Tibial nerve (tissue), 4 donors: Measurements from ENCODE around the gene M1AP. TPM values are rescaled to one million over a fixed set of nuclear protein-coding genes. Genes with fewer than 3 reads are reported as not detected.

Source experiments
- DNase-seq, 2 donors: peaks; one replicate each; pipeline ENCODE4 v3.0.0-alpha.2; 2019; ENCODE audit warnings: low spot score in 2 of 2
- H3K27ac ChIP-seq, 4 donors: fragments of 200-600 bp; sonication (generic) in 3 of 4; one replicate each; pipeline ENCODE4 v1.5.1; 2017 to 2019; ENCODE audit warnings: mild to moderate bottlenecking in 1 of 4
- H3K27me3 ChIP-seq, 2 donors: fragments of 200-600 bp; sonication (generic) in 1 of 2; one replicate each; pipeline versions ENCODE4 v1.5.1 to v1.6.0; 2017 to 2019
- H3K36me3 ChIP-seq, 3 donors: fragments of 200-600 bp; sonication (generic); one replicate each; pipeline ENCODE4 v1.5.1; 2018 to 2019
- H3K4me1 ChIP-seq, 4 donors: fragments of 200-600 bp; sonication (generic) in 3 of 4; one replicate each; pipeline ENCODE4 v1.5.1; 2017 to 2019
- H3K4me3 ChIP-seq, 4 donors: fragments of 200-600 bp; sonication (generic) in 3 of 4; one replicate each; pipeline ENCODE4 v1.5.1; 2017 to 2019; ENCODE audit warnings: mild to moderate bottlenecking in 1 of 4, moderate library complexity in 1 of 4
- H3K9me3 ChIP-seq, 4 donors: fragments of 200-600 bp; sonication (generic) in 3 of 4; one replicate each; pipeline ENCODE4 v1.5.1; 2017 to 2019
- CTCF ChIP-seq, 5 experiments: fragments of 200-600 bp in 3 of 5; fragments of 450-650 bp in 2 of 5; sonication (generic) in 3 of 5; IDR thresholded peaks; one replicate each; pipeline ENCODE4 v1.5.1; 2016 to 2019; ENCODE audit warnings: antibody characterized with exemption in 5 of 5, mild to moderate bottlenecking in 3 of 5, moderate library complexity in 2 of 5
- EP300 ChIP-seq, 2 donors: sonication (generic); formaldehyde crosslinking; IDR thresholded peaks; one replicate each; pipeline ENCODE4 v1.6.1; 2017; ENCODE audit warnings: antibody characterized with exemption in 2 of 2, mild to moderate bottlenecking in 1 of 2
- POLR2A ChIP-seq, 2 donors: fragments of 450-650 bp; IDR thresholded peaks; one replicate each; pipeline ENCODE4 v1.6.1; 2017; ENCODE audit warnings: antibody characterized with exemption in 2 of 2, mild to moderate bottlenecking in 2 of 2, moderate library complexity in 2 of 2
- WGBS, 2 donors: methylation state at CpG; one replicate each; pipeline ENCODE4 v1.1.5; 2018; 5-methylcytosine and 5-hydroxymethylcytosine counted together
- total RNA-seq, 4 donors: library from RNA; depleted of rRNA; stranded (reverse); fragments of >200 nt; gene quantifications; one replicate each; pipeline ENCODE4 v1.1.0, GENCODE V29; 2016

Gene M1AP
- total RNA-seq, 4 donors from 2014 or later, result 0.21 TPM; not detected in 3

- H3K36me3 ChIP-seq, result no peaks in the 10 kb centered on the region
- H3K4me3 ChIP-seq, result no peak overlapping the region
- H3K4me1 ChIP-seq, result peaks cover 0 to 6% (median 2%) of the 10 kb centered on the region in 4 donors
- 74 to 83% methylated on average over 7 of the region's 7 CpGs for WGBS, 2 donors
- no peaks in the 10 kb centered on the region for H3K9me3 ChIP-seq
- DNase-seq, result no peak
- H3K27me3 ChIP-seq, result no peaks in the 10 kb centered on the region
- no peak for TF ChIP-seq CTCF (IDR thresholded peaks at IDR 0.05)
- peak overlapping the region in 3 of 4 donors; percentile 5 to 73 (median 72) for H3K27ac ChIP-seq
Measured at GRCh38 chr2:74576211-74576862, 71.8 kb downstream of the M1AP start.

- TF ChIP-seq EP300 (IDR thresholded peaks at IDR 0.05) (no peak), CTCF (IDR thresholded peaks at IDR 0.05) (no peak), POLR2A (IDR thresholded peaks at IDR 0.05) (no peak)
- Histone ChIP-seq H3K27ac (peak overlapping the region in 1 of 4 donors; percentile 73), H3K9me3 (no peaks in the 10 kb centered on the region), H3K36me3 (no peaks in the 10 kb centered on the region), H3K4me1 (peaks cover 0 to 6% (median 2%) of the 10 kb centered on the region in 4 donors), H3K4me3 (no peak overlapping the region), H3K27me3 (no peaks in the 10 kb centered on the region)
- no peak for DNase-seq
- 80 to 90% methylated on average over 4 of the region's 4 CpGs for WGBS, 2 donors
Measured at GRCh38 chr2:74575320-74575719, 72.8 kb downstream of the M1AP start.

- TF ChIP-seq POLR2A (IDR thresholded peaks at IDR 0.05) (no peak), EP300 (IDR thresholded peaks at IDR 0.05) (no peak), CTCF (IDR thresholded peaks at IDR 0.05) (no peak)
- 31 to 40% methylated on average over 7 of the region's 7 CpGs for WGBS, 2 donors
- Histone ChIP-seq H3K4me3 (no peak overlapping the region), H3K4me1 (peaks cover 0 to 6% (median 2%) of the 10 kb centered on the region in 4 donors), H3K27ac (peak overlapping the region in 1 of 4 donors; percentile 60), H3K27me3 (no peaks in the 10 kb centered on the region), H3K9me3 (no peaks in the 10 kb centered on the region), H3K36me3 (no peaks in the 10 kb centered on the region)
- DNase-seq, result no peak
Measured at GRCh38 chr2:74573747-74574562, 74.2 kb downstream of the M1AP start.

GRCh38 chr2:74572178-74572925 lies 75.8 kb downstream of the M1AP start:
- DNase-seq, result no peak
- H3K9me3 ChIP-seq, result no peaks in the 10 kb centered on the region
- no peak overlapping the region for H3K4me3 ChIP-seq
- TF ChIP-seq EP300 (IDR thresholded peaks at IDR 0.05), result no peak
- TF ChIP-seq POLR2A (IDR thresholded peaks at IDR 0.05), result no peak
- TF ChIP-seq CTCF (IDR thresholded peaks at IDR 0.05), result no peak
- H3K36me3 ChIP-seq, result no peaks in the 10 kb centered on the region
- H3K27ac ChIP-seq, result no peak overlapping the region
- no peaks in the 10 kb centered on the region for H3K27me3 ChIP-seq
- WGBS, 2 donors, result 73 to 75% methylated on average over 3 of the region's 3 CpGs
- peaks cover 0 to 6% (median 2%) of the 10 kb centered on the region in 4 donors for H3K4me1 ChIP-seq
